Osteoblast (primary cell): Measurements from ENCODE around the gene GRK1. TPM values are rescaled to one million over a fixed set of nuclear protein-coding genes. Genes with fewer than 3 reads are reported as not detected.

Experiments used
- DNase-seq: peaks from one replicate; pipeline ENCODE4 v3.0.0; 2011; ENCODE audit warnings: low spot score, mixed read lengths; ENCODE audit not compliant: insufficient read length; ENCODE audit errors: missing footprints
- H2AFZ ChIP-seq: 2 replicates; pipeline ENCODE4 v1.6.0; 2011; ENCODE audit warnings: mild to moderate bottlenecking, low read length
- H3K27ac ChIP-seq: 2 replicates; pipeline ENCODE4 v1.5.1; 2011; ENCODE audit warnings: mild to moderate bottlenecking, low read depth, low read length, moderate library complexity
- H3K27me3 ChIP-seq: 2 replicates; pipeline ENCODE4 v1.6.0; 2012; ENCODE audit warnings: mild to moderate bottlenecking, control low read depth, inconsistent platforms, low read length, moderate library complexity; ENCODE audit not compliant: insufficient read depth
- H3K36me3 ChIP-seq: 2 replicates; pipeline ENCODE4 v1.5.1; 2011; ENCODE audit warnings: mild to moderate bottlenecking, low read length, control low read depth, moderate library complexity; ENCODE audit not compliant: insufficient read depth
- H3K4me1 ChIP-seq: 2 replicates; pipeline ENCODE4 v1.5.1; 2011; ENCODE audit warnings: mild to moderate bottlenecking, low read length, control low read depth, moderate library complexity; ENCODE audit not compliant: insufficient read depth
- H3K4me2 ChIP-seq: 2 replicates; pipeline ENCODE4 v1.6.0; 2011; ENCODE audit warnings: mild to moderate bottlenecking, low read length; ENCODE audit not compliant: insufficient read depth
- H3K4me3 ChIP-seq: fragments of 200-600 bp; sonication (generic); 3 replicates; pipeline ENCODE4 v1.5.1; 2012; ENCODE audit warnings: mild to moderate bottlenecking, low read length, inconsistent platforms; ENCODE audit not compliant: insufficient read depth
- H3K79me2 ChIP-seq: 2 replicates; pipeline ENCODE4 v1.6.0; 2012; ENCODE audit warnings: mild to moderate bottlenecking, low read length, control low read depth, inconsistent platforms; ENCODE audit not compliant: insufficient read depth
- H3K9me3 ChIP-seq: 2 replicates; pipeline ENCODE4 v1.5.1; 2011; ENCODE audit warnings: low read depth, low read length, control low read depth
- H4K20me1 ChIP-seq: 2 replicates; pipeline ENCODE4 v1.6.0; 2012; ENCODE audit warnings: mild to moderate bottlenecking, low read length, control low read depth; ENCODE audit not compliant: insufficient read depth
- CTCF ChIP-seq: IDR thresholded peaks from 2 replicates; pipeline ENCODE4 v1.5.1; 2011; ENCODE audit warnings: mild to moderate bottlenecking, low read depth, low read length, moderate library complexity; ENCODE audit errors: extremely low read depth
- total RNA-seq: library from RNA; depleted of rRNA; stranded (reverse); fragments of >200 nt; gene quantifications from 2 replicates; pipeline ENCODE4 v1.2.3, GENCODE V29; 2012

GRK1 gene
- total RNA-seq, 1 donor: not detected

GRCh38 chr13:113635709-113636108 is 31.3 kb upstream of the GRK1 start:
- no peak overlapping the region for H3K4me3 ChIP-seq
- peaks cover 89% of the 10 kb centered on the region for H3K36me3 ChIP-seq
- no peak overlapping the region for H2AFZ ChIP-seq
- H3K4me2 ChIP-seq: no peak overlapping the region
- H3K4me1 ChIP-seq: no peaks in the 10 kb centered on the region
- peaks cover 12% of the 10 kb centered on the region for H3K79me2 ChIP-seq
- DNase-seq: no peak
- no peaks in the 10 kb centered on the region for H3K27me3 ChIP-seq
- H3K9me3 ChIP-seq: no peaks in the 10 kb centered on the region
- no peak overlapping the region for H3K27ac ChIP-seq
- TF ChIP-seq CTCF: no peak
- H4K20me1 ChIP-seq: peaks cover 12% of the 10 kb centered on the region

- no peak for TF ChIP-seq CTCF
- no peaks in the 10 kb centered on the region for H3K4me1 ChIP-seq
- H3K36me3 ChIP-seq: peaks cover 88% of the 10 kb centered on the region
- H3K27ac ChIP-seq: no peak overlapping the region
- peaks cover 6% of the 10 kb centered on the region for H3K79me2 ChIP-seq
- H3K9me3 ChIP-seq: no peaks in the 10 kb centered on the region
- H3K27me3 ChIP-seq: no peaks in the 10 kb centered on the region
- H3K4me3 ChIP-seq: no peak overlapping the region
- peak; percentile 65 for DNase-seq
- H4K20me1 ChIP-seq: peaks cover 8% of the 10 kb centered on the region
- no peak overlapping the region for H2AFZ ChIP-seq
- H3K4me2 ChIP-seq: no peak overlapping the region
These were observed 30.6 kb upstream of the GRK1 start for GRCh38 chr13:113636266-113636963.

DNA sequence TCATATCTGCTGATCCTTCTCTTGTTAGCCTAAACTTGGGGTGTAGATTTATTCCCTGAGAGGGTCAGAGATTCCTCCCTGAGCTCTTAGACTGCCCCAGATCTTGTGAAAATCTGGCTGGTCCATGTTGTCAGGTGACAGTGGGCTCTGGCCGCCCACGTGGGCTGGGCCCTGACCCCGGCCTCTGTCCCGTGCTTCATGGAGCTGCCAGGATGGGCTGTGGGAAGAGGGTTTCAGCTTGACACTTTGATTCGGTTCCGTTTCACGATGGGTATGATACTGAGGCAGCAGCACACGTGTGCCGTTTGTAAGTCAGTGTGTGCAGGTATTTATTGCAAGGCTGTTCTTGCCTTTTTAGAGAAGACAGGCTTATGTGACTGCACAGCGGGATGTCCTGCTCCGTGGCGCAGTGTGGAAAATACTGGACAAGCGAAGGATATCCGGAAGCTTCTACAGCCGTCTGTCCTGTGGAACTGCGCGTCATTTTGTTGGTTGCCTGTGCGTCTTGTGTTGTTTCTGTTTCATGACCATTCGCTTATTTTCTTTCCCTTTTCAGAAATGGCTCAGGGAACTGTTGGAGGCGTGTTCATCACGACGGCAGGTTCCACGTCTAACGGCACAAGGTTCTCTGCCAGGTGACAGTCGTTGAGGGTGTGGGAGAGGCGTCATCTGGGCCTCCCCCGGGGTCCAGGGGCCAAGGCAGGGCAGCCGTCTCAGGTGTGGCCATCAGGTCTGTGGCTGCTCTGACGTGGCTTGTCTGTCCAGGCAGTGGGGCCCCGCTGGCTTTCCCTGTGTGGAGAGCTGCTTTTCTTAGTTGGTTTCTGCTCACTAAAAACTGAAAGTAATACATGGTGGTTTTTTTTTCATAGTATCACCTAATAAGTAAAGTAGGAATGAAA is 29.5 kb upstream of the GRK1 start:
- Histone ChIP-seq H3K79me2 (no peaks in the 10 kb centered on the region), H3K27ac (no peak overlapping the region), H4K20me1 (peaks cover 6% of the 10 kb centered on the region), H3K36me3 (peaks cover 79% of the 10 kb centered on the region), H2AFZ (no peak overlapping the region), H3K9me3 (no peaks in the 10 kb centered on the region), H3K4me3 (no peak overlapping the region), H3K27me3 (no peaks in the 10 kb centered on the region), H3K4me1 (no peaks in the 10 kb centered on the region), H3K4me2 (no peak overlapping the region)
- peak; percentile 65 for DNase-seq
- TF ChIP-seq CTCF: no peak

- no peak overlapping the region for H3K4me3 ChIP-seq
- no peak for TF ChIP-seq CTCF
- H3K9me3 ChIP-seq: no peaks in the 10 kb centered on the region
- H3K79me2 ChIP-seq: no peaks in the 10 kb centered on the region
- peaks cover 6% of the 10 kb centered on the region for H4K20me1 ChIP-seq
- H3K27ac ChIP-seq: no peak overlapping the region
- no peak overlapping the region for H2AFZ ChIP-seq
- peaks cover 73% of the 10 kb centered on the region for H3K36me3 ChIP-seq
- peak; percentile 56 for DNase-seq
- H3K4me2 ChIP-seq: no peak overlapping the region
- no peaks in the 10 kb centered on the region for H3K27me3 ChIP-seq
- no peaks in the 10 kb centered on the region for H3K4me1 ChIP-seq
These were observed 28.8 kb upstream of the GRK1 start for GRCh38 chr13:113638173-113638746.
